ENCODE measurements around the gene NFATC2. TPM values are rescaled to one million over a fixed set of nuclear protein-coding genes. Genes with fewer than 3 reads are reported as not detected.

Gene NFATC2
- total and polyA plus RNA-seq, 2 experiments from 2014 or later, result 4.9 to 8.3 TPM

GRCh38 chr20:51495921-51496545 is 46.5 kb downstream of the NFATC2 start:
- no peaks in the 10 kb centered on the region for H3K9me2 ChIP-seq (replicated peaks; ENCODE audit: insufficient read depth)
- no peaks in the 10 kb centered on the region for H3K27me3 ChIP-seq
- H3K79me2 ChIP-seq, result no peaks in the 10 kb centered on the region
- no peak for DNase-seq (ENCODE audit: low spot score)
- H2AFZ ChIP-seq, result no peak overlapping the region
- H3K4me3 ChIP-seq, result no peak overlapping the region
- H3K4me2 ChIP-seq, result no peak overlapping the region
- no peaks in the 10 kb centered on the region for H3K36me3 ChIP-seq (replicated peaks; ENCODE audit: insufficient read depth, low read depth)
- TF ChIP-seq EZH2 (IDR thresholded peaks at IDR 0.05; ENCODE audit: borderline replicate concordance) (no peak), CTCF (IDR thresholded peaks at IDR 0.05; ENCODE audit: poor library complexity) (no peak), EZH2phosphoT487 (IDR thresholded peaks at IDR 0.05; ENCODE audit: low read depth, severe bottlenecking, unreplicated experiment) (no peak)
- H3K27ac ChIP-seq, result no peak overlapping the region
- WGBS (ENCODE audit: low lambda C conversion rate, missing lambda C conversion rate), result 87% methylated on average over 7 of the region's 7 CpGs
- H3K9me3 ChIP-seq (ENCODE audit: low read depth), result no peaks in the 10 kb centered on the region
- no peaks in the 10 kb centered on the region for H3K4me1 ChIP-seq (ENCODE audit: insufficient read depth)
- H4K20me1 ChIP-seq (ENCODE audit: insufficient read depth, poor library complexity, severe bottlenecking), result no peaks in the 10 kb centered on the region

- no peak for DNase-seq (ENCODE audit: low spot score)
- no peak overlapping the region for H2AFZ ChIP-seq
- H3K27me3 ChIP-seq, result no peaks in the 10 kb centered on the region
- no peak overlapping the region for H3K27ac ChIP-seq
- no peaks in the 10 kb centered on the region for H3K4me1 ChIP-seq (ENCODE audit: insufficient read depth)
- H3K79me2 ChIP-seq, result no peaks in the 10 kb centered on the region
- no peaks in the 10 kb centered on the region for H4K20me1 ChIP-seq (ENCODE audit: insufficient read depth, poor library complexity, severe bottlenecking)
- no peak overlapping the region for H3K4me2 ChIP-seq
- H3K4me3 ChIP-seq, result no peak overlapping the region
- H3K9me2 ChIP-seq (replicated peaks; ENCODE audit: insufficient read depth), result no peaks in the 10 kb centered on the region
- WGBS (ENCODE audit: low lambda C conversion rate, missing lambda C conversion rate), result 67% methylated on average over 4 of the region's 4 CpGs
- no peaks in the 10 kb centered on the region for H3K9me3 ChIP-seq (ENCODE audit: low read depth)
- H3K36me3 ChIP-seq (replicated peaks; ENCODE audit: insufficient read depth, low read depth), result no peaks in the 10 kb centered on the region
- no peak for TF ChIP-seq EZH2 (IDR thresholded peaks at IDR 0.05; ENCODE audit: borderline replicate concordance)
- TF ChIP-seq CTCF (IDR thresholded peaks at IDR 0.05; ENCODE audit: poor library complexity), result no peak
- no peak for TF ChIP-seq EZH2phosphoT487 (IDR thresholded peaks at IDR 0.05; ENCODE audit: low read depth, severe bottlenecking, unreplicated experiment)
These were observed 47.2 kb downstream of the NFATC2 start for GRCh38 chr20:51495291-51495690.

- Histone ChIP-seq H2AFZ (no peak overlapping the region), H3K4me3 (no peak overlapping the region), H3K9me3 (ENCODE audit: low read depth) (no peaks in the 10 kb centered on the region), H3K27ac (no peak overlapping the region), H3K79me2 (no peaks in the 10 kb centered on the region), H3K36me3 (replicated peaks; ENCODE audit: insufficient read depth, low read depth) (no peaks in the 10 kb centered on the region), H3K4me1 (ENCODE audit: insufficient read depth) (no peaks in the 10 kb centered on the region), H4K20me1 (ENCODE audit: insufficient read depth, poor library complexity, severe bottlenecking) (no peaks in the 10 kb centered on the region), H3K4me2 (no peak overlapping the region), H3K27me3 (no peaks in the 10 kb centered on the region), H3K9me2 (replicated peaks; ENCODE audit: insufficient read depth) (no peaks in the 10 kb centered on the region)
- DNase-seq (ENCODE audit: low spot score), result no peak
- no peak for TF ChIP-seq EZH2phosphoT487 (IDR thresholded peaks at IDR 0.05; ENCODE audit: low read depth, severe bottlenecking, unreplicated experiment)
- no peak for TF ChIP-seq EZH2 (IDR thresholded peaks at IDR 0.05; ENCODE audit: borderline replicate concordance)
- no peak for TF ChIP-seq CTCF (IDR thresholded peaks at IDR 0.05; ENCODE audit: poor library complexity)
- WGBS (ENCODE audit: low lambda C conversion rate, missing lambda C conversion rate), result 91% methylated on average over 16 of the region's 16 CpGs
These were observed 48.0 kb downstream of the NFATC2 start for GRCh38 chr20:51494241-51495110.
